ENCODE measurements around the gene TSPAN11. TPM values are rescaled to one million over a fixed set of nuclear protein-coding genes. Genes with fewer than 3 reads are reported as not detected.

The TSPAN11 gene, protein sequence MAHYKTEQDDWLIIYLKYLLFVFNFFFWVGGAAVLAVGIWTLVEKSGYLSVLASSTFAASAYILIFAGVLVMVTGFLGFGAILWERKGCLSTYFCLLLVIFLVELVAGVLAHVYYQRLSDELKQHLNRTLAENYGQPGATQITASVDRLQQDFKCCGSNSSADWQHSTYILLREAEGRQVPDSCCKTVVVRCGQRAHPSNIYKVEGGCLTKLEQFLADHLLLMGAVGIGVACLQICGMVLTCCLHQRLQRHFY
- total RNA-seq: 2.5 TPM

GRCh38 chr12:30926243-30927221 lies at the start of gene TSPAN11:
Gene TSPAN11 (plus strand): TSS chr12:30926748. CDS start chr12:30953992, 27,244 bp downstream.
- TF ChIP-seq POLR2AphosphoS5 (IDR thresholded peaks at IDR 0.05; ENCODE audit: insufficient read depth in 1 of 2, low read depth in 1 of 2): no peak
- no peak for TF ChIP-seq POLR2A (IDR thresholded peaks at IDR 0.05)
- no peak for TF ChIP-seq CTCF (IDR thresholded peaks at IDR 0.05)
- peak within 1 kb of the TSS; percentile 70 for H3K27ac ChIP-seq
- no peaks in the 10 kb centered on the region for H3K27me3 ChIP-seq
- intact Hi-C loops (cut with DNase I): no loop called here
- peaks cover 15% of the 10 kb centered on the region for H3K4me1 ChIP-seq
- H3K4me3 ChIP-seq: peak within 1 kb of the TSS; percentile 44 to 54
- H3K9me3 ChIP-seq: no peaks in the 10 kb centered on the region
- no peaks in the 10 kb centered on the region for H3K36me3 ChIP-seq
- peak in 1 of 2 donors; percentile 83 for DNase-seq (ENCODE audit: extremely low spot score in 2 of 2)

DNA sequence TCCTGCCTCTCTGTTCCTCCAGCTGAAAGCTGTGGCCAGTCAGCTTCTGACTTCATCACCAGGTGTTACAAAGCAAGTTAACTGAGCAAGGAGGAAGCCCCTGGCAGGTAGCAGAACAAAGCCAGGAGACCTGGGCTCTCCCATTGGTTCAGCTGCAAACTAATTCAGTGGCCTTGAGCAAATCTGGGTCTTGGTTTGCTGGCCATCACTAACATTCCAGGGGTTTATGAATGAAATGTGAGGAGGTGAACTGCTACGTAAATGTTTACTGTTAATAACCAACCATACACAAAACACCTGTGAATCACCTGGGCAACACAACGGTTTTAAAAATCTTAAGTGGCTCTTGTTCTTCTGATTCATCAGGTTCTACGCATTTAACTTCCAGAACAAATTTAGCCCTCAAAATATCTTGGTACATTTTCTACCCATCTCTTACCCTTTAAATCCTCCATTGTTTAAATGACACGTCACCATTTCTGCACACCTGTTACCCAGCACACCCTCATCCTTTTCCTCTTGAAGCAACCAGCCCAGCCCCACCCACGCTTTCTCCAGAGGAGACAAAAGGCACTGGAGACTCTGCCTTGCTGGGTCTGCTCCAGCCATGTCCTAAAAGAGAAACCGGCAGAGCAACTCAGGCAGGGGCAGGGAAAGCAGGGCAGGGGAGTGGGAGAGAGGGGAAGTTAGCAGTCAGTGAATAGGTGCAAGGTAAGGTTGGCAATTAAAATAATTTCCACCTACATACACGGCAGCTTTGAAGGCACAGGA lies 49.3 kb upstream of the TSPAN11 start:
- Histone ChIP-seq H3K4me3 (no peak overlapping the region), H3K9me3 (no peaks in the 10 kb centered on the region), H3K27ac (no peak overlapping the region), H3K27me3 (no peaks in the 10 kb centered on the region), H3K36me3 (no peaks in the 10 kb centered on the region), H3K4me1 (no peaks in the 10 kb centered on the region)
- intact Hi-C loops (cut with DNase I): no loop called here
- TF ChIP-seq POLR2AphosphoS5 (IDR thresholded peaks at IDR 0.05; ENCODE audit: insufficient read depth in 1 of 2, low read depth in 1 of 2) (no peak), POLR2A (IDR thresholded peaks at IDR 0.05) (no peak), CTCF (IDR thresholded peaks at IDR 0.05) (no peak)
- peak in 1 of 2 donors; percentile 76 for DNase-seq (ENCODE audit: extremely low spot score in 2 of 2)

- Histone ChIP-seq H3K27me3 (no peaks in the 10 kb centered on the region), H3K9me3 (no peaks in the 10 kb centered on the region), H3K4me1 (no peaks in the 10 kb centered on the region), H3K27ac (no peak overlapping the region), H3K4me3 (no peak overlapping the region), H3K36me3 (no peaks in the 10 kb centered on the region)
- TF ChIP-seq POLR2A (IDR thresholded peaks at IDR 0.05): no peak
- TF ChIP-seq POLR2AphosphoS5 (IDR thresholded peaks at IDR 0.05; ENCODE audit: insufficient read depth in 1 of 2, low read depth in 1 of 2): no peak
- TF ChIP-seq CTCF (IDR thresholded peaks at IDR 0.05): no peak
- intact Hi-C loops (cut with DNase I): no loop called here
- peak in 1 of 2 donors; percentile 2 for DNase-seq (ENCODE audit: extremely low spot score in 2 of 2)
Measured at GRCh38 chr12:30878024-30878423, 48.5 kb upstream of the TSPAN11 start.

GRCh38 chr12:30880061-30880460 lies 46.5 kb upstream of the TSPAN11 start:
- peak in 1 of 2 donors; percentile 71 for DNase-seq (ENCODE audit: extremely low spot score in 2 of 2)
- no peak overlapping the region for H3K4me3 ChIP-seq
- TF ChIP-seq POLR2A (IDR thresholded peaks at IDR 0.05) (no peak), CTCF (IDR thresholded peaks at IDR 0.05) (no peak), POLR2AphosphoS5 (IDR thresholded peaks at IDR 0.05; ENCODE audit: insufficient read depth in 1 of 2, low read depth in 1 of 2) (no peak)
- no peaks in the 10 kb centered on the region for H3K4me1 ChIP-seq
- no peaks in the 10 kb centered on the region for H3K9me3 ChIP-seq
- H3K27ac ChIP-seq: no peak overlapping the region
- H3K36me3 ChIP-seq: no peaks in the 10 kb centered on the region
- intact Hi-C loops (cut with DNase I): no loop called here
- H3K27me3 ChIP-seq: no peaks in the 10 kb centered on the region
